ENCODE data around the gene SPRR3. TPM values are rescaled to one million over a fixed set of nuclear protein-coding genes. Genes with fewer than 3 reads are reported as not detected.
A peak's percentile ranks its signal among the peaks of the same experiment; 100 is the strongest.

The SPRR3 gene
- total RNA-seq, 1 experiment from 2014 or later = not detected

GRCh38 chr1:153025797-153026196 lies 24.2 kb downstream of the SPRR3 start:
- in situ Hi-C loops (cut with HindIII; ENCODE audit: low pct_unique_long_range_greater_than_20kb, low sequenced_read_pairs) = no loop called here
- no peak for DNase-seq (ENCODE audit: low read depth, low spot score)

- in situ Hi-C loops (cut with HindIII; ENCODE audit: low pct_unique_long_range_greater_than_20kb, low sequenced_read_pairs) = no loop called here
- DNase-seq (ENCODE audit: low read depth, low spot score) = no peak
Observed at GRCh38 chr1:153028766-153029165, 27.2 kb downstream of the SPRR3 start.

DNA sequence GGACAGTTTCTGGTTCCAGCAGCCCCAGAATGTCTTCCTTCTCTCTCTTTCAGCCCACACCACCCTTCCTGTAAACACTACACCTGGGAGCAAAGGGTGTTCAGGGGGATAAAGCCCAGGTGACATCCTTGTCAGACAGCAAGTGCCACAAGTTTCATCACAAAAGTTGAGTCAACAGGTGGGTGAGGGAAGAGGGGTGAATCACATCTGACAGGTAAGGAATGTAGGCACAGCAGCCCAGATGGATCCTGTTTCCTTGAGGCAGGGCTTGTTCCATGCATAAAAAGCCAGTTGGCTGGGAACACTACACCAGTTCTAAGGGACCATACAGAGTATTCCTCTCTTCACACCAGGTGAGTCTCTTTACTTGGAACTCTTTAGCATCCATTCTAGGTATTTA lies 29.3 kb downstream of the SPRR3 start, which contains the start of gene SPRR1B:
Gene SPRR1B, plus strand, starts transcription at position 309 of the 400 bp plus-strand sequence. CDS start 1,143 bp downstream, outside the sequence.
- in situ Hi-C loops (cut with HindIII; ENCODE audit: low pct_unique_long_range_greater_than_20kb, low sequenced_read_pairs) = no loop called here
- DNase-seq (ENCODE audit: low read depth, low spot score) = no peak

DNA sequence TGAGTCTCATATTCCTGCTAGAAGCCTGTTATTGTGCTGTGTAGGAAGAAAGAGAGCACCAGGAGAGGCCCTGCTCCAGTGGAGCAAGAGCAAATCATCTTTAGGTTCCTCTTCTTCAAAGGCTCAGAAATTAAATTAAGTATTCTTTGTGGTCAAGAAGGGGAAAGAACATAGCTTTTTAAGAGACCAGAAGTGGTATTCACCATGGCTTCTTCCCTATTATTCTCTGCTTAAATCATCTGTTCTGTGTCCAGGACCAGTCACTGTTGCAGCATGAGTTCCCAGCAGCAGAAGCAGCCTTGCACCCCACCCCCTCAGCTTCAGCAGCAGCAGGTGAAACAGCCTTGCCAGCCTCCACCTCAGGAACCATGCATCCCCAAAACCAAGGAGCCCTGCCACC lies 30.5 kb downstream of the SPRR3 start:
- no peak for DNase-seq (ENCODE audit: low read depth, low spot score)
- in situ Hi-C loops (cut with HindIII; ENCODE audit: low pct_unique_long_range_greater_than_20kb, low sequenced_read_pairs) = no loop called here

DNA sequence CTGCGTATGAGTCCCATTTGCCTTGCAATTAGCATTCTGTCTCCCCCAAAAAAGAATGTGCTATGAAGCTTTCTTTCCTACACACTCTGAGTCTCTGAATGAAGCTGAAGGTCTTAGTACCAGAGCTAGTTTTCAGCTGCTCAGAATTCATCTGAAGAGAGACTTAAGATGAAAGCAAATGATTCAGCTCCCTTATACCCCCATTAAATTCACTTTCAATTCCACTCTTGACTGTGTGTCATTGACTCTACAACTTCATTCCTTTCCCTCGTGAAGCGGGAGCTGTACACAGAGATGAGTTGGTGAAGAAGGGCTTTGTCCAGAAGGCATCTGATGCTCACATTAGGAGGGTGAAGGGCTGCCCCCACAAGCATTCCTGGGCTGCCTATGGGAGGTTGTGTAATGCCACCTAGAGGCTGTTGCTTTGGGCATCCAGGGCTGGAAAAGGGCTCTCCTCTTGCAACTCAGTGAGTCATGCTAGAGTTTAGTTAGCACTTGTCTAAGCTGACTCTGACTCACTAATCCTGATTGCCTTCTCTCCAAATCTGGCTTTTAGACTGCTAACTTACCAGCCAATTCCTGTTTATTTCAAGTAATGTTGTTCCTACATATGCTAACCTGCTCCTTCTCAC lies 31.2 kb downstream of the SPRR3 start:
- DNase-seq (ENCODE audit: low read depth, low spot score) = peak; percentile 90
- in situ Hi-C loops (cut with HindIII; ENCODE audit: low pct_unique_long_range_greater_than_20kb, low sequenced_read_pairs) = no loop called here

DNA sequence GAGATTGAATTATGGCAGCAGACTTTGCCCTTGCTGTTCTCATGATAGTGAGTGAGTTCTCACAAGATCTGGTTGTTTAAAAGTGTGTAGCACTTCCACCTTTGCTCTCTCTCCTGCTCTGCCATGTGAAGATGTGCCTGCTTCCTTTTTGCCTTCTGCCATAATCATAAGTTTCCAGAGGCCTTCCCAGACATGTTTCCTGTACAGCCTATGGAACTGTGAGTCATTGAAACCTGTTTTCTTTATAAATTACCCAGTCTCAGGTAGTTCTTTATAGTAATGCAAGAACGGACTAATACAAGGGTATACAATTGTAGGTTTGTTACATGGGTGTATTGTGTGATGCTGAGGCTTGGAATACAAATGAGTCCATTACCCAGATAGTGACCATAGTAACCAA lies 33.7 kb downstream of the SPRR3 start:
- in situ Hi-C loops (cut with HindIII; ENCODE audit: low pct_unique_long_range_greater_than_20kb, low sequenced_read_pairs) = no loop called here
- no peak for DNase-seq (ENCODE audit: low read depth, low spot score)

DNA sequence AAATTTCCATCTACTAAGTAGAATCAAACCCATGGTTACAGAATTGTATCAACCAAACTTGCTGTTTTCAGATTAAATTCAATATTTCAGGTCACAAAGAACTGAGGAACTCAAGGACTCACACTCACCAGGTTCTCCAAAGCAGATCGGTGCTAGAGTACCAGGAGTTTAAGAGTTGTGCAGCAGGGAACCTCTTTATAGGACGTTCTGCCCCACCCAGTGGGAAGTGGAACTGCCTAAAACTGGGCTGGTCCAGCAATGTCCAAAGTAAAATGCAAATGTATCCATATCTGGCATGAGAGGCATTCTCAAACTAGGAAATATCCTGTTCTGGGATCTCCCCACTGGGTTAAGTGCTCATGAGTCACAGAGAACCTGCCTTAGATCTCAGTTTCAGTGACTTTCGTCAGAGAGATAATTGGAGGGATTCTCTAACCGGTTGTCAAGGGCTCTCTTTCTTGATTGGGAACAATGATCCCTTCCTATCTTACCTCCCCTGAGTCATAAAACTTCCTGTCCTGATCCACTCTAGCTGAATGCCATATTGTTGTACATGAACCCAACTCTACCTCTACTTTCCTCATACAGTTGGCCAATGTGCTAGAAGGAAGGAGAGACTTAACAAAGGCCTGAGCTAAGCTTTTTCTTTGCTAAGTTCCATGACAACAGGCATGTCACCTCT lies 39.5 kb downstream of the SPRR3 start, which contains the start of gene SPRR2D:
Gene SPRR2D, minus strand, starts transcription at position 171 of the 682 bp plus-strand sequence. CDS start 774 bp downstream, outside the sequence.
- in situ Hi-C loops (cut with HindIII; ENCODE audit: low pct_unique_long_range_greater_than_20kb, low sequenced_read_pairs) = no loop called here
- peak; percentile 92 for DNase-seq (ENCODE audit: low read depth, low spot score)

- in situ Hi-C loops (cut with HindIII; ENCODE audit: low pct_unique_long_range_greater_than_20kb, low sequenced_read_pairs) = no loop called here
- DNase-seq (ENCODE audit: low read depth, low spot score) = no peak
Observed at GRCh38 chr1:153049211-153049610, 47.7 kb downstream of the SPRR3 start.

Small RNAs within 50 kb of the gene (small RNA-seq; reads per million reads assigned to genes)
- gene AL356867.1 (0 reads per million in 2 experiments), gene RF00322 (0 reads per million in 2 experiments), gene SPRR1A (0 reads per million in 2 experiments)

Other genes with a start within 250 kb of the SPRR3 start
- gene KPRP, start 243.7 kb upstream of the SPRR3 start, total RNA-seq (2014; rRNA removed; shearing (Covaris generic)) = not detected in 2 replicates
- gene LCE1F, start 226.6 kb upstream of the SPRR3 start, total RNA-seq (2014; rRNA removed; shearing (Covaris generic)) = not detected in 2 replicates
- not detected in 2 replicates for gene LCE1E, start 215.5 kb upstream of the SPRR3 start, total RNA-seq (2014; rRNA removed; shearing (Covaris generic))
- gene LCE1D, start 205.0 kb upstream of the SPRR3 start, total RNA-seq (2014; rRNA removed; shearing (Covaris generic)) = not detected in 2 replicates
- not detected in 2 replicates for gene LCE1C, start 195.1 kb upstream of the SPRR3 start, total RNA-seq (2014; rRNA removed; shearing (Covaris generic))
- gene LCE1B, start 189.8 kb upstream of the SPRR3 start, total RNA-seq (2014; rRNA removed; shearing (Covaris generic)) = not detected in 2 replicates
- not detected in 2 replicates for gene LCE1A, start 174.3 kb upstream of the SPRR3 start, total RNA-seq (2014; rRNA removed; shearing (Covaris generic))
- gene LCE6A, start 158.9 kb upstream of the SPRR3 start, total RNA-seq (2014; rRNA removed; shearing (Covaris generic)) = not detected in 2 replicates
- not detected in 2 replicates for gene LCE7A, start 141.8 kb upstream of the SPRR3 start, total RNA-seq (2014; rRNA removed; shearing (Covaris generic))
- gene SMCP, start 123.4 kb upstream of the SPRR3 start, total RNA-seq (2014; rRNA removed; shearing (Covaris generic)) = not detected in 2 replicates
- gene IVL, start 93.2 kb upstream of the SPRR3 start, total RNA-seq (2014; rRNA removed; shearing (Covaris generic)) = not detected in 2 replicates
- gene SPRR5, start 54.5 kb upstream of the SPRR3 start, total RNA-seq (2014; rRNA removed; shearing (Covaris generic)) = not detected in 2 replicates
- not detected in 2 replicates for gene SPRR4, start 31.1 kb upstream of the SPRR3 start, total RNA-seq (2014; rRNA removed; shearing (Covaris generic))
- not detected in 2 replicates for gene SPRR1A, start 17.7 kb upstream of the SPRR3 start, total RNA-seq (2014; rRNA removed; shearing (Covaris generic))
- gene SPRR1B, start 29.5 kb downstream of the SPRR3 start, total RNA-seq (2014; rRNA removed; shearing (Covaris generic)) = not detected in 2 replicates
- 26.7 and 39.8 TPM in 2 replicates for gene SPRR2D, start 39.4 kb downstream of the SPRR3 start, total RNA-seq (2014; rRNA removed; shearing (Covaris generic))
- gene SPRR2A, start 55.8 kb downstream of the SPRR3 start, total RNA-seq (2014; rRNA removed; shearing (Covaris generic)) = not detected in 2 replicates
- not detected in 2 replicates for gene SPRR2B, start 69.9 kb downstream of the SPRR3 start, total RNA-seq (2014; rRNA removed; shearing (Covaris generic))
- not detected in 2 replicates for gene SPRR2E, start 92.8 kb downstream of the SPRR3 start, total RNA-seq (2014; rRNA removed; shearing (Covaris generic))
- gene SPRR2F, start 111.8 kb downstream of the SPRR3 start, total RNA-seq (2014; rRNA removed; shearing (Covaris generic)) = 0.18 and 0.51 TPM in 2 replicates
- gene SPRR2G, start 149.1 kb downstream of the SPRR3 start, total RNA-seq (2014; rRNA removed; shearing (Covaris generic)) = not detected in 2 replicates
- gene LELP1, start 201.7 kb downstream of the SPRR3 start, total RNA-seq (2014; rRNA removed; shearing (Covaris generic)) = not detected in 2 replicates
- not detected in 2 replicates for gene PRR9, start 215.8 kb downstream of the SPRR3 start, total RNA-seq (2014; rRNA removed; shearing (Covaris generic))